GM10847 (cell line): ENCODE results near the gene FMO1.

Experiments
- POLR2A ChIP-seq: IDR thresholded peaks from 2 replicates; pipeline ENCODE4 v1.6.1; 2011; ENCODE audit not compliant: insufficient read length; ENCODE audit errors: extremely low read depth

FMO1 gene

DNA sequence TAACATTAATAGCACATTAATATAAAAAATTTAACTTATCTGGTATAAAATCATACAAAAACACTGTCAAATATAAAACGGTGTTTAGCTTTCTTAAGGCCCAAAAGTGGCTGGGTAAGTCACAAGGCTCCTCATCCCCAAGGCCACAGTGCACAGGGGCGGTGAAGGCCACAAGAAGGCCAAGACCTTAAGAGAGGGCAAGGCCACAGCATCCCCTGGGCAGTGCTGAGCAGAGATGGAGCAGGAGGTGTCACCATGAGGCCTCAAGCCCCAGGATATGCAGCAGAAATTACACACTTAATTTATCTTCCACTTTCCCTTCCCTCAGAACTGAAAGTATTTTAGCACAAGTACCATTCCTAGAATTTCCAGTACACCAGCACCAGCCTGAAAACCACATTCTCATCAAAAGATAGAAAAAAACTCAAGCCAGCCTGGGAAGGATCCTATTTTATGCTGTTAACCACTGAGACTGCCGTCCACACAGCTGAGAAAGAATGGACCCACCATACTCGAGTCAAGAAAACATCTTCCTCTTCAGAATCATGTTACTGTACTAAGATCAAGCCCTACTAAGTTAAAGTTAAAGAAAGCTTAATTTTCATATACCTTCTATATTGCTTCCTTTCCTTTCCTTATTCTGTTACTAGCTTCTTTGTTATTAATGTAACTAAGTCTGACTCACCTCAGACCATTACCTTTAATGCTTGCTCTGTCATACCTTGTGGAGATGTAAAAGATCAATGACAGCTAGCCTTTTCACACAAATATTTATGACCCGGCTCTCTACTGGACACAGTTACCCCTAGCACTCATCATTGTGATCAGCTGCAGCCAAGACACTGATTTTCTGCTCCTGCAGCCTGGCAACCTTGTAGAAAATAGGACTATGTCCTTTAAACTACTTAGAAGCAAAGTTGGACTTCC lies 26.4 kb upstream of the FMO1 start:
- no peak for TF ChIP-seq POLR2A

DNA sequence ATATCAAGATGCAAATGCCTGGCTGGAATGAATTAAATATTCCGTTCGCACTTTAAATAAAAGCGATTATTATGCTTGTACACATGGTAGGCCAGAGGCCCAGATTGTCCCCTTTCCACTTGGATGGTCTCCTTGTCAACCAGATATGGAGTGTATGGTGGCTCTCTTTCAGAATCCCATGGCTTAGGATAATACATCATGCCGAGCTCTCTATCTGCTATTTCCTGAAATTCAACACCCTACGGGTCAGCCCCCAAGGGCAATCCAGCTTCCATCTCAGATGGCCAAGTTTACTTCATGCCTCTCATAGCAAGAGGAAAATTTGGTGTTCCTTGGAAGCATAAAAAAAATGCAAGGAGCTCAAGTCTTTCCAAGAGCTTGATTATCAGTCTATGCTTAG lies 25.4 kb upstream of the FMO1 start:
- no peak for TF ChIP-seq POLR2A

DNA sequence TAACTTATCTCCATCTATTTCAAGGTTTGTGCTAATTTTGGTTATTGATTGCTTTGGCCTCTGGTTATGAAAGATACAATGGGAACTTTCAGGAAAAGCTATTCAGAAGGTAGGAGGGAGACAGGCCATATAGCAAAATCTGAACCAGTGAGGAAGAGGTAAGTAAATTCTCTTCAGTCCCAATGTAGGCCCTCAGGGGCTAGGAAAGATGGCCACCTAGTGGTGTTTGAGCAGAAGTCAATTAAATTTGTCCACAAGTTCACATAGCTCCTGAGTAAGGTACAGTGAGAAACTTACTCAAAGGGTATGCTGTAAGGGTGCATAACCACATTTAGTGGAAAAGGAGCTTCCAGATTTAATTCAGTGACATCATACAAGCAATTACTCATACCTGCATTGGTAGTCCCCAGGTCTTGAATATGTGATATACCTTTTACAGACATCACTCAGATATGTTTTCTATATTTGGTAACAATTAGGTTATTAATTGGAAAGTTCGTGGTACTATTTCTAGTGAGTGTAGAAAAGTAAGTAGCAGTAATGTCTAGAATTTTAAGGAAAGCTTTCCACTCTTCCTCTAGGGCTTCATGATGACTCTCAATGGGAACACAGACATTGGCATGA lies 21.4 kb upstream of the FMO1 start:
- TF ChIP-seq POLR2A, result no peak

DNA sequence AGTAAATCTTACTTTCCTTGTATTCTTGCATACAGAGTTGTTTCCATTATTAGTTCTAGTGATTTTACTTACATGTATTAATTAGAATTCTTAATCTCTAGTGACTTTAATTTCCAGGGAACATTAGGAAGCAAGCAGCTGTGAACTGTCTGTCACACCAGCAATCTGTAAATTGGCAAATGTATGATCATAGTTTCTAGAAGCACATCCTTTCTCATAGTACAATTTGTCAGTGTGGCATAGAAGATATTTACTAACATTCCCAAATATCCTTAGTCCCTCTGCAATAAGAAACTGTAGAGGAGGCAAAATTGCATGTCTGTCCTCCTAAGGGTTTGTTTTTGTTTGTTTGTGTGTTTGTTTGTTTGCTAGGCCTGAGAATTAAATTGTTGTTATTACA lies 17.0 kb upstream of the FMO1 start:
- TF ChIP-seq POLR2A, result no peak

DNA sequence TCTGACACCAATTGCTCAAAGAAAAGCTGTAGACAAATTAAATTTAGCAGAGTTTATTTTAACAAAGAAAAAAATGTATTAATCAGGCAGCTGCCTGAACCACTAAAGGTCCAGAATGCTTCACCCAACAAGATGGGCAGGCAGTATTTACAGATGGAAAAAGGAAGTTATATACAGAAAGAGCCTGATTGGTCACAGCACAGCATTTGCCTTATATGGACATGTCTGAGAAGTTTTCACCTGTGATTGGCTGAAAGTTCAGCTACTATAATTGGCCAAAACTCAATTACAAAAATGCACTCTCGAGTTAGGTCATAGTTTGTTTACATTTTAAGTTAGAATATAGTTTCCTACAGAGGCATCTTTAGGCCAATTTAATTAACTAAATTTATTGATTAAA lies 15.1 kb upstream of the FMO1 start:
- no peak for TF ChIP-seq POLR2A

DNA sequence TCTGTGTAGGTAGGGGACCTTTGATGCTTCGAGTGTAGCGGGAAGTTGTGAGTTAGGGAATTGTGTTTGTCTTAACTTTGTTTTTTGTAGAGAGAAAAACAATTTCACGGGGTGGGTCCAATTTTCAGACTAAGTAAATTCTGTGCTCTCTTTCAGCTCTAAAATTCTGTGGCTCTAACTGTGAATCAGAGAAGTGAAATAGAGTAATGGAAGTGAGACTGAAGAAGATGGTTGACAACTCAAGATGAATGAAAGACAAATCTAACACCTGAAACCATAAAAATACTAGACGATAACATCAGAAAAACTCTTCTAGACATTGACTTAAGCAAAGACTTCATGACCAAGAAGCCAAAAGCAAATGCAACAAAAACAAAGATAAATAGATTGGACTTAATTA lies 4.4 kb upstream of the FMO1 start:
- no peak for TF ChIP-seq POLR2A

DNA sequence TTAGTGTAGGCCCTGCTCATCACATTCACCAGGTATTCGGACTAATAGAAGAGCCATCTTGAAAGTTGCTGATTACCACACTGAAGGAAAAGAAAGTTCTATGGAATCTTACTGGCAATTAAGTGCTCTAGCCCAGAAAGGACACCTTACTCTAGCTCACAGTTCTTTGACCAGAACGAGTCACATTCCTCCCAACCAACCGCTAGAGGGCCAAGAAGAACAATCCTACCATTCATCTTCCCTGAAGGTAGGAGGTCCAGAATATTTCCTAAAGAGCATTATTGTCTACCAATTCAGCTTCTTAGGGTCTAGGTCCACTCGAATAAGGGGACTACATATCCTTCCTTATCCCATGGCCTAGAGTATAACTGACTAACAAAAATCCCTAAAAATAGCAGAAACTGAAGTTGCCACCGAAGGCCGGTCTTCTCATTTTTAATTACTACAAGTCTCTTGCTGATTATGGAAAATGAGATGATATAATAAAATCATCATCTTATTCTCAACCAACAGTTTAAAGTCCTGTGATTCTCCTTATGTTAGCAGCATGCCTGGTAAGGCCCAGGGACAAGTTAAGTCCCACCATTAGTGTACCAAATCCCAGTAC lies 2.7 kb upstream of the FMO1 start:
- TF ChIP-seq POLR2A, result no peak

DNA sequence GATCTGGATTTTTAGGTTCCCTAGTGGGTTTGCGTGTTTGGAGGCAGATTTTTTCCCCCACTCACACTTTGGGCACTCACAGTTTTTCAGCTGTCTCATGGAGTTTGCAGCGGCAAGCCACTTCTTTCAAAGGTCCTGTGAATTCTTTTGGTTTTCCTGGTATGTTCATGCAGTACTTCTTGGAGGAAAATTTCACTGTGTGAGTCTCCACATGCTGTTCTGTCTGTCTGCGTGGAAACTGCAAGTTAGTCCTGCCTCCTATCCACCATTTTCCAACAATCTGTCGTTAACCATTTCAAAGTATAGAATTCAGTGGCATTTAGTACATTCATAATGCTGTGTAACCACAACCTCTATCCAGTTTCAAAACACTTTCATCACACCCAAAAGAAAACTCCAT lies 793 bp upstream of the FMO1 start:
- TF ChIP-seq POLR2A, result no peak

DNA sequence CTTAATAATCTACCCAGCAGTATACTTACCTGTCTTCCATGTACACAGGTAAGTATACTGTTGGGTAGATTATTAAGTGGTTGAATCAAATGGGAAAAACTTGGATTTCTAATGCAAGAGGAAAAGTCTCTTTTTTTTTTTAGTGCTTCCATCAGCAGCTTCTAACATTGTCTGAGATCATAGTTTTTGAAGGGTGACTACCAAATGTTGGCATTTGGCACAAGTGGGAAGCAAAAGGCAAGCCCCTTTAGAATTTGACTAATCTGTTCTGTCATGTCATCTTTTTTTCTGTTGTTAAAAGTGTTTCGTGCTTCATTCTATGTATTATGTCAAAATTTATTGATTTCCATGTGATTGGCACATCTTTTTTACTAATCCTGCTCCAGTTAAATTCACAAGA lies 547 bp downstream of the FMO1 start:
- no peak for TF ChIP-seq POLR2A

DNA sequence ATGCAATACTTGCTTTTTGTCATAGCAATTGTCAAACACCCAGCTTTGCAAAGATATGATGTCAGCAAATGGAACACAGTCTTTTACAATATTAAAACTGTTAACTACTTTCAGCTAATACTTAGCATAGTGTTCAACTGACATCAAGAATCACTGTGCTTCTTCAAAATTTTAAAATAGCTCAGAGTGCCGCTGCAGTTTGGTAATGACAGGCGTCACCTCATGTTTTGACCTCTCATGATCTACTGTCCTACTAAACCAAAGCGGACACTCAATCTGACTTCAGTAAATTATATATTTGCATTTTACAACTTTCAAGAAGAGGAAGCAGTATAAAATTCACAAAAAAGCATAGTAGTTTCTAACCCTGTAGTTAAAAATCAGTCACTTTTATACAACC lies 2.0 kb downstream of the FMO1 start:
- no peak for TF ChIP-seq POLR2A

DNA sequence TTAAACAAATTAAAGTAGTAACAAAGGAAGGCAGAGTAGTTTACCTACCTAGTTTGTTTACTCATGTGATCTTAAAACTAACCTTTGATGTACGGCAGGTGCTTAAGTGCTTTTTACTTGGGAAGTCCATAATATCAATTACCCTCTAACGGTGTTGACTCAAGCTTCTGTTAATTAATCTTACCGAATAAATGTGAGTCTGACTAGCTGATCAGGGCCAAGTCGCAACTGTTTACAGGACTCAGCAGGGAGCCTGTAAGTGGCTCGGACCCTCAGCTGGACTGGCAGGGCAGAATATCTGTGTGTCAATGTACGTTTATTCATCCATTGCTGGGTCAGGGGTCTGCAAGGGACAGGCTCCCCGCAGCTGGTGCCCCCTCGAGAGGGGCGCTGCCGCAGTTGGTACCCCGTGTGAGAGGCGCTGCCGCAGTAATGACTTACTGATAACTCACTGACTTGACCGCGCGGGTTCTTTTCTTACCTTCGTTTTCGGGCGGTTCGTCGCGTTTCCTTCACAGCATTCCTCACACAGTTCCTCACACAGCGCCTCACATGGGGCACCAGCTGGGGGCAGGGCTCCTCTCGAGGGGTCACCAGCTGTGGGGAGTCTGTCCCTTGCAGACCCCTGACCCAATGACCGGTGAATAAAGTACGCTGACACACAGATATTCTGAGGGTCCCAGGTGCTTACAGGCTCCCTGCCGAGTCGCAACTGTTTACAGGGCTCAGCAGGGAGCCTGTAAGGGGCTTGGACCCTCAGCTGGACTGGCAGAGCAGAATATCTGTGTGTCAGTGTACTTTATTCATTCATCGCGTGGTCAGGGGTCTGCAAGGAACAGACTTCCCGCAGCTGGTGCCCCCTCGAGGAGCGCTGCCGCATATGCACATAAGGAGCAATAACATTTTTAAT lies 3.0 kb downstream of the FMO1 start:
- TF ChIP-seq POLR2A, result no peak

DNA sequence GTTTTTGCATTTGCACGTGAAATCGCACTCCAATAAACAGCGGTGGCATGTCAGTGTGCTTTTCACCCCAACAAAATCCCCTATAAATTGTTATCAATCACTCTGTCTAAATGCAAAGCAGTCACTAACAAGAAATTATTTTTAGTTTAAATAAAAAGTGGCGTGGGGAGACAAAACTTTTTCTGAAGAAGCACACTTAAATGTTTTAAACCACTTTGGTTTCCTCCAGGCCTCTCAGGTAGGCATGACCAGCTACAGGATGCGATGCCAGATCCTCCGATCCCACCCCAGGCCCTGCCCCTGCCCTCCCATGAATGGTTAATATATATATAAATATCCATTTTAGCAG lies 3.6 kb downstream of the FMO1 start:
- no peak for TF ChIP-seq POLR2A

DNA sequence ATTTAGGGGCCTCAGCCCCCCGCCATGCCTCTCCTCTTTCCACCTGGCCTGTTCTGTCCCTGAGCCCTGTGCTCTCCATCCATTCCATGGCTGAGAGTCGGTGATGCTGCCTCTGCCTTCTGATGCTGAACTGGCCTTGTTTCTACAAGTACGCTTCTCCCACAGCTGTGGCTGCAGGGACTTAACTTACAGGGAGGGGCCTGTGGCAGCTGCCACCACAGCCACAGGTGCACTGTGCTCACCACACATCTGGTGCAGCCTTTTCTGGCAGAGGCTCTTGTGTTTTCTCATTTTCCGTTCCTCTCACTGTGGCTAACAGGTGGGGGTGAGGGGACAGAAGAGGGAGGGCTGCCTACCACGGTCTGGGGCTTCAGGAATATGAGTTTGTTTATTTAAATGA lies 4.2 kb downstream of the FMO1 start:
- TF ChIP-seq POLR2A, result no peak

DNA sequence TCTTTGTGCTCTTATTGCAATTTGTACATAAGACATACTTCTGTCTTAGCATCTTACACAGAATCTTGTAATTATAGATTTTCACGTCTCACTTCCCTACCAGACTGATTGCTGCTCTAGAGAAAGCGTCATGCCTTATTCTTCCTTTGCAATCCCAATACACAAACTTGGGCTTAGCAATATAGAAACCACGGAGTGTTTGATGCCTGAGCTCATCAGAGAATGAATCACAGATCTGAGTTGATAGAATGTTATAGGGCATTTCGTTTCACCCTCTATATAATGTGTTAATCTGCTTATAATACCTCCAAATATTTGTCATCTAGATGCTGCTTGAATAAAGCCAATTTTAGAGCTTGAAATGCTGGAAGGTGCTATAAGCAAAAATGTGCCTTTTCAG lies 6.6 kb downstream of the FMO1 start:
- no peak for TF ChIP-seq POLR2A

DNA sequence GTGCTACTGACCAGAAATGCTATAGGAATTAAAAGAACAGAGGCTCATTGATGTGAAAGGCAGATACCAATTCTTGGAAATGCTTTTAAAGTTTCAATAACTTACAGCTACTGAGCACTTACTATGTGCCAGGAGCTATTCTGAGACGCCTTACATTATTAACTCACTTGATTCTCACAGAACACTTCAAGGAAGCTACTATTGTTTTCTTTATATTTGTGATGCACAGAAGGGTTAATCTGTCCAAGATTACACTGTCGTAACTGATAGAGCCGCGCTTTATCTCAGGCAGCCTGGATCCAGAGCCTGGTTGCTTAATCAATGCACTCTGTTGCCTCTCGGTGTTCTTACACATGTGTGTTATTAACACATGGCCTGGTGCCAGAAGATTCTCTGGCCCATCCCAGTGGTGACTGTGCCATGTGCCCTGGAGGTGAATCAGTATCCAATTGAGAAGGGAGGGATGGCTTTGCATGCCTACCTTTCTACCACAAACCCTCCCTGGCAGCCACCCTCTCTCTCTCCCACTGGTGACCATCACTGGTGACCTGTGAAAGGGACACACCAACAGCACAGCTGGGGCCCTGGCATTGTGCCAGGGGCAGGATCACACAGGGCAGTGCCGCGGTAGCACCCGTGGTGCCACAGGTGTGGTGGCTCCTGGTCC lies 8.8 kb downstream of the FMO1 start:
- no peak for TF ChIP-seq POLR2A
